AG04450 (cell line): ENCODE measurements around the gene GAST. TPM values are rescaled to one million over a fixed set of nuclear protein-coding genes. Genes with fewer than 3 reads are reported as not detected.
A peak's percentile ranks its signal among the peaks of the same experiment; 100 is the strongest.
"Not testable (repeated sequence)": the region's sequence is repeated elsewhere in the genome, so short reads cannot be mapped to it uniquely, and the experiment has no call there.

ENCODE experiments used
- CTCF ChIA-PET: fragments of 300-600, 350-600 bp; formaldehyde crosslinking; extraction: SDS; loops from one replicate; lab custom pipeline; 2022; ENCODE audit warnings: antibody characterized with exemption, inconsistent platforms; lab: Charles Lee
- POLR2A ChIA-PET: fragments of 350-600 bp; formaldehyde crosslinking; extraction: SDS; loops from one replicate; lab custom pipeline; 2021; ENCODE audit warnings: antibody characterized with exemption, inconsistent platforms; lab: Yijun Ruan, JAX
- DNase-seq: peaks from one replicate; pipeline ENCODE4 v3.0.0-alpha.2; 2011; ENCODE audit warnings: low read depth, low spot score
- H3K27ac ChIP-seq: one replicate; pipeline ENCODE4 v1.5.1; 2012; ENCODE audit warnings: low read depth, low read length, control low read depth
- H3K27me3 ChIP-seq: one replicate; pipeline ENCODE4 v1.6.0; 2012; ENCODE audit warnings: low read length; ENCODE audit not compliant: control insufficient read depth, insufficient read depth
- H3K4me3 ChIP-seq: 2 replicates; pipeline ENCODE4 v1.5.1; 2011; ENCODE audit warnings: mild to moderate bottlenecking, low read depth, low read length, control low read depth
- H3K9me3 ChIP-seq: 2 replicates; pipeline ENCODE4 v1.5.1; 2012; ENCODE audit warnings: low read length; ENCODE audit not compliant: control insufficient read depth, insufficient read depth
- polyA plus RNA-seq: library from polyadenylated mRNA; depleted of rRNA; stranded (reverse); fragments of >200 nt; gene quantifications from 2 replicates; pipeline ENCODE4 v1.2.3, GENCODE V29; 2011
- TF ChIP-seq, protein P1 (sequence below): IDR thresholded peaks from 2 replicates; pipeline ENCODE4 v1.5.1; 2011; ENCODE audit warnings: low read depth, low read length, control low read depth, inconsistent platforms

GAST gene
- polyA plus RNA-seq, 1 experiment = not detected

DNA sequence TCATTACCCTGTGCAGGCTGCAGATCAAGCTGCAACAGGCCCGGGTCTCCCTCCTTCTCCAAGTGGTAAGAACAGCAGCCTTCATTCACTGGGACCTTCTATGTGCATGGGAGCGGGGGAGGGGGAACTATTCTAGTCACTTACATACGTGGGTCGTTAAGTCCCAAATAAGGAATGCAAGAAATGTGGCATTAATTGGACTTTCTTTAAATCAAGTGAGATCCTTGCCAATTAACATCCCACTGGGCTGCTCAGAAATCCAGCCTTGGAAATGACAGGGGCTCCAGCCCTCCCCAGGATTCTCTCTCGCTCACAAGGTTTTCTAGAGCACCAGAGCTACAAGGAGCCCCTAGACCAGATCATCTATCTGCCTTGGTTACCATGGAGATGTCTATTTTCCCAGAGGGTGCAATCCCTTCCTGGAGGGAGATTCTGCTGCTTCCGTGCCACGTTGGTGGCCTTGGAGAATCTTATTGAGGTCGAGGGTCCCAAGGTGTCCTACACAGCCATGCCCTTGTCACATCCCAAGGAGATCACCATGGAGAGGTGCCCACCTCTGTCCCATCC is 28.6 kb upstream of the GAST start:
- Histone ChIP-seq H3K27me3 (peaks cover 6% of the 10 kb centered on the region), H3K9me3 (no peaks in the 10 kb centered on the region), H3K27ac (no peak overlapping the region), H3K4me3 (no peak overlapping the region)
- TF ChIP-seq, protein P1, sequence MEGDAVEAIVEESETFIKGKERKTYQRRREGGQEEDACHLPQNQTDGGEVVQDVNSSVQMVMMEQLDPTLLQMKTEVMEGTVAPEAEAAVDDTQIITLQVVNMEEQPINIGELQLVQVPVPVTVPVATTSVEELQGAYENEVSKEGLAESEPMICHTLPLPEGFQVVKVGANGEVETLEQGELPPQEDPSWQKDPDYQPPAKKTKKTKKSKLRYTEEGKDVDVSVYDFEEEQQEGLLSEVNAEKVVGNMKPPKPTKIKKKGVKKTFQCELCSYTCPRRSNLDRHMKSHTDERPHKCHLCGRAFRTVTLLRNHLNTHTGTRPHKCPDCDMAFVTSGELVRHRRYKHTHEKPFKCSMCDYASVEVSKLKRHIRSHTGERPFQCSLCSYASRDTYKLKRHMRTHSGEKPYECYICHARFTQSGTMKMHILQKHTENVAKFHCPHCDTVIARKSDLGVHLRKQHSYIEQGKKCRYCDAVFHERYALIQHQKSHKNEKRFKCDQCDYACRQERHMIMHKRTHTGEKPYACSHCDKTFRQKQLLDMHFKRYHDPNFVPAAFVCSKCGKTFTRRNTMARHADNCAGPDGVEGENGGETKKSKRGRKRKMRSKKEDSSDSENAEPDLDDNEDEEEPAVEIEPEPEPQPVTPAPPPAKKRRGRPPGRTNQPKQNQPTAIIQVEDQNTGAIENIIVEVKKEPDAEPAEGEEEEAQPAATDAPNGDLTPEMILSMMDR = no peak
- no peak for DNase-seq
- ChIA-PET POLR2A (no interaction called here), CTCF (no interaction called here)

DNA sequence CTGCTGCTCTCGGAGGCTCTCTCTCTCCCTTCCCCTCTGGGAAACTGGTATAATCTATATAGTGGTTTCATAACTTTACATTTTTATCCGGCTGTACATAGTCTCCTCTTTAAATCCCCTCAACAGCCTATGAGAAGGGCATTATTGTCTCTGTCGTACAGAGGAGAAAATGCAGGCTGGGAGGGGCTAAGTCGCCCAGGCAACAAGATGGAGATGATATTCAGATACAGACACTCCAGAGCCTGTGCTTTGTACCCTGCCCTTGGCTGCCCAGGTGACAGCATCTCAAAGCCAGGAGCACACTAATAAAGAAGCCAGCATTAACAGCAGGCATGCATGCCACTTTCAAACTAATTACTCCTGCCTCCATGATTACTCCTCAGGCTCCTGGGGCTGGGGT is 28.1 kb upstream of the GAST start:
- no peak for DNase-seq
- TF ChIP-seq, protein P1 = no peak
- CTCF ChIA-PET = no interaction called here
- Histone ChIP-seq H3K27ac (no peak overlapping the region), H3K27me3 (peaks cover 6% of the 10 kb centered on the region), H3K9me3 (peaks cover 3% of the 10 kb centered on the region), H3K4me3 (no peak overlapping the region)
- POLR2A ChIA-PET = no interaction called here

DNA sequence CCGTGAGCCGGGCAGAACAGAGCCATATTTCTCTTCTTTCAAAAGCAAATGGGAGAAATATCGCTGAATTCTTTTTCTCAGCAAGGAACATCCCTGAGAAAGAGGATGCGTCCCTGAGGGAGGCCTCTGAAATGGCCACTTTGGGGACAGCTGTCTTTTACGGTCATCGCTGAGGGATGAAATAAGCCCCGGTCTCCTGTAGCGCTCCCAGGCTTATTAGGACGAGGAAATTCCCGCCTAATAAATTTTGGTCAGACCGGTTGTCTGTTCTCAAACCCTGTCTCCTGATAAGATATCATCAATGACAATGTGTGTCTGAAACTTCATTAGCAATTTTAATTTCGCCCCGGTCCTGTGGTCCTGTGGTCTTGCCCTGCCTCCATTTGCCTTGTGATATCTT is 26.4 kb upstream of the GAST start:
- H3K27me3 ChIP-seq, H3K9me3 ChIP-seq, DNase-seq, POLR2A ChIA-PET, H3K27ac ChIP-seq, H3K4me3 ChIP-seq: not testable (repeated sequence)
- CTCF ChIA-PET = interaction anchor here (1.1 to 1.5 kb wide), 3 partner anchors 10 to 23 kb away, joined by 3 to 6 read pairs (median 5); no protein-coding TSS in a partner anchor

DNA sequence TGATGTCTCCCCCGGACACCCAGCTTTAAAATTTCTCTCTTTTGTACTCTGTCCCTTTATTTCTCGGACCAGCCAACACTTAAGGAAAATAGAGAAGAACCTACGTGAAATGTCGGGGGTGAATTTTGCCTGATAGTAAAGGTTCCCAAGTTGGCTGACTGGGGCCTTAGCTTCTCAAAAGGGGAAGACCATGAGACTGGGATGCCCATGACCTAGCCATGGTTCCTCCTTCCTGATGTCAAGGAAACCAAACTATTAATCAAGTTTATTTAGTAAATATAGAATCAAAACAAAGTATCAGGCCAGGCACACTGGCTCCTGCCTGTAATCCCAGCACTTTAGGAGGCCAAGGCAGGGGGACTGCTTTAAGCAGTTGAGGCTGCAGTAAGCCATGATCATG is 25.9 kb upstream of the GAST start:
- POLR2A ChIA-PET = no interaction called here
- CTCF ChIA-PET = interaction anchor here (1.1 to 1.5 kb wide), 2 partner anchors 10 to 20 kb away, joined by 5 to 6 read pairs; no protein-coding TSS in a partner anchor
- Histone ChIP-seq H3K9me3 (peaks cover 3% of the 10 kb centered on the region), H3K27me3 (peaks cover 6% of the 10 kb centered on the region), H3K27ac (no peak overlapping the region), H3K4me3 (no peak overlapping the region)
- TF ChIP-seq, protein P1 = no peak
- DNase-seq = no peak

DNA sequence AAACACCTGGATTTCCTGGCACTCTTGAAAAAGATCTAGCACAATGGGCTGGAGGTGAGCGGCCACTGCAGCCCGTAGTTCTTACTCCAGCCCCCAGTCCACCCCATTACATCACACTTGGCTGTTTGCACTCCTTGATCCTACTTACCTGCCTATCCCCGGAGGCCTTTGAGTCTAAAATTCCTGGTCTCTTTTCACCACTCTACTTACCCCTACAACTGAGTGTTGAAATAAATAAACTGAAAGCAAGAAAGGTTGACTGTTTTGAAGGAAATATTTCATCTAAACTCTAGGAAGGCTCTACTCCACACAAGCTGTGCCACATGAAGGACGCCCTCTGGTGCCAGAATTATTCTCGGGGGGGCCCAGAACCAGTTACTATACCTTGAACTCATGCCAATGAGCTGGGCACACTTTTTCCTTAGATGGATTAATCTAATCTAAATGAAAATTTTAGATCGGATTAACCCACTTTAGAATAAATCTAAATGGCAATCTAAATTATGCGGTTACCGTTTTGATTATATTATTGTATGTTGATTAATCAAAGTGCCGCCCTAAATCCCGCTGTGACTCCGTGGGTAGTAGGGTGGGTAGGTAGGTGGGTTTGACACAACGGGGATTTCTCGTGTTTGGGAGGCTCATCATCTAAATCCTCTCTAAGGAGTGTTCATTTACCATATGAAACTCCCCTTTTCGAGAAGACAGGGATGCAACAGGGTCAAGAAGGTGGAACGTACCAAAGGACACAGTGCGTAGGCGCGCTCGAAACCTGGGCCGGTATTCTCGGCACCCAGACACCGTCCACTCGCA is 24.1 kb upstream of the GAST start:
- TF ChIP-seq, protein P1 = 0 out of 2 replicates have a peak, but pooled peaks have one; percentile 11
- H3K27me3 ChIP-seq = peaks cover 6% of the 10 kb centered on the region
- no peak for DNase-seq
- ChIA-PET POLR2A (interaction anchor here (0.6 to 2.2 kb wide), 46 partner anchors 9 to 1708 kb away, joined by 3 to 64 read pairs (median 3); partner anchors contain the start of genes ACLY, JUP, KLHL11 and NKIRAS2), CTCF (interaction anchor here (1.0 to 1.8 kb wide), 5 partner anchors 9 to 138 kb away, joined by 4 to 7 read pairs (median 4); no protein-coding TSS in a partner anchor)
- peaks cover 3% of the 10 kb centered on the region for H3K9me3 ChIP-seq
- peak overlapping the region; percentile 47 for H3K27ac ChIP-seq
- H3K4me3 ChIP-seq = peak overlapping the region; percentile 81
